Activated T-cell treated with anti-CD3 and anti-CD28 coated beads, Interleukin-2, amount 50 U/mL, for 72 hours (primary cell): ENCODE measurements around the gene NOC4L. TPM values are rescaled to one million over a fixed set of nuclear protein-coding genes. Genes with fewer than 3 reads are reported as not detected.
"Not testable (repeated sequence)": the region's sequence is repeated elsewhere in the genome, so short reads cannot be mapped to it uniquely, and the experiment has no call there.

Source experiments
- ATAC-seq, 2 donors: fragments of 150-1000 bp; cut with Tn5 transposase; replicated peaks in 1 of 2; 2 replicates each; pipeline ENCODE4 v1.10.0; 2021; ENCODE audit warnings: moderate library complexity in 2 of 2, mild to moderate bottlenecking in 1 of 2
- DNase-seq, 2 donors: peaks; one replicate each; pipeline ENCODE4 v3.0.0; 2021 to 2022; ENCODE audit warnings: mixed read lengths in 1 of 2
- H3K27ac Mint-ChIP-seq: one replicate; pipeline ENCODE4 v1.8.0; 2022; ENCODE audit warnings: mild to moderate bottlenecking, moderate library complexity, mixed read lengths
- H3K27me3 Mint-ChIP-seq: one replicate; pipeline ENCODE4 v1.8.0; 2022; ENCODE audit warnings: low read depth, mixed read lengths
- H3K36me3 Mint-ChIP-seq, 2 donors: one replicate each; pipeline ENCODE4 v1.8.0; 2022; ENCODE audit warnings: mixed read lengths in 2 of 2, mild to moderate bottlenecking in 1 of 2; ENCODE audit not compliant: insufficient read depth in 2 of 2
- H3K4me1 Mint-ChIP-seq: one replicate; pipeline ENCODE4 v1.8.0; 2022; ENCODE audit warnings: low read depth, mixed read lengths
- H3K4me3 Mint-ChIP-seq, 2 donors: one replicate each; pipeline ENCODE4 v1.8.0; 2022; ENCODE audit warnings: mild to moderate bottlenecking in 2 of 2, mixed read lengths in 2 of 2, moderate library complexity in 2 of 2
- H3K9me3 Mint-ChIP-seq, 2 donors: one replicate each; pipeline ENCODE4 v1.8.0; 2022; ENCODE audit warnings: mixed read lengths in 2 of 2
- total RNA-seq, 2 donors: library from RNA; stranded (reverse); gene quantifications; one replicate each; pipeline ENCODE4 v1.2.3, GENCODE V29; 2022

The NOC4L gene
- total RNA-seq, 2 donors from 2014 or later, result 19.4 to 21.2 TPM

DNA sequence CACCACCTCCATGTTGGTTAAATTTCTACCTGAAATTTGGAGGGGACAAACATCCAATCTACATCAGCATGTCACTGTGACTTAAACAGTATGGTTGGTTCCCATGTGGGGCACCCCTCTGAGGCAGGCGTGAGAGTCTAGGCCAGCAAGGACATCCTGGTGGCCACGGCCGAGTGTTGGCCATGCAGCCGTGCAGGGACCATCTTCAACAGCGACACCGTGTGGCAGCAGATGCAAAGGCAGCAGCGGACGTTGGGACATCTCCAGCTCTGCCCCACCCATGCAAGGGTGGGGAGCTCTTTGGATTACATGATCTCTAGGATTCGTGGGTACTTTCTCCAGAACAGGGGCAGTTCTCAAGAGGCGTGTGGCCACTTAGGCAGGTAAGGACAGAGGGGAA is 49.8 kb downstream of the NOC4L start:
- no peaks in the 10 kb centered on the region for H3K27me3 Mint-ChIP-seq
- DNase-seq (peak; percentile 30 to 35), ATAC-seq (no peak)
- peaks cover 13% of the 10 kb centered on the region for H3K4me1 Mint-ChIP-seq
- no peak overlapping the region for H3K27ac Mint-ChIP-seq
- peaks cover 4 to 9% of the 10 kb centered on the region in 2 donors for H3K9me3 Mint-ChIP-seq
- no peak overlapping the region for H3K4me3 Mint-ChIP-seq
- H3K36me3 Mint-ChIP-seq, result peaks cover 3 to 9% of the 10 kb centered on the region in 2 donors

DNA sequence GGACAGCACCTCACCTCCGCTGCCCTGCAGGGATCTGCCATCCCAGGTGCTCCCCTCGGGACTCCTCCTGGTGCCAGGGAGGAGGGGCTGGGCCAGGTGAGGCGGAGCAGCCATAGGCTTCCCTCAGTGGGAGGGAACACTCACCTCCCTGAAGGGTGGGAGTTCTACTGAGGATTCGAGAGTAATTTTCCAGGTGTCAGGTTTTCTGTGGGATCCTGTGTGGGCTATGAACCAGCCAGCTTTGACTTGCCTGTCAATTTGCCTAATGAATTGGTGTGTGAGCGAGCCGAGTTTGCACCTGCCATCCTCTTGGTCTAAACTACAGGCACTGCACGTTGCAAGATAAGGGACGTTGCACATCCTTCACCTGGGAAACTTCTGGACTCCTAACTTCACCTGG is 50.3 kb downstream of the NOC4L start:
- H3K27ac Mint-ChIP-seq, result no peak overlapping the region
- peaks cover 9% of the 10 kb centered on the region for H3K4me1 Mint-ChIP-seq
- H3K9me3 Mint-ChIP-seq, result peaks cover 4 to 9% of the 10 kb centered on the region in 2 donors
- H3K4me3 Mint-ChIP-seq, result no peak overlapping the region
- H3K36me3 Mint-ChIP-seq, result peaks cover 3 to 9% of the 10 kb centered on the region in 2 donors
- ATAC-seq (no peak), DNase-seq (no peak)
- no peaks in the 10 kb centered on the region for H3K27me3 Mint-ChIP-seq

- H3K27me3 Mint-ChIP-seq, DNase-seq, ATAC-seq, H3K36me3 Mint-ChIP-seq, H3K27ac Mint-ChIP-seq, H3K4me3 Mint-ChIP-seq, H3K4me1 Mint-ChIP-seq, H3K9me3 Mint-ChIP-seq: not testable (repeated sequence)
These were observed 51.0 kb downstream of the NOC4L start for GRCh38 chr12:132195242-132195641.

DNA sequence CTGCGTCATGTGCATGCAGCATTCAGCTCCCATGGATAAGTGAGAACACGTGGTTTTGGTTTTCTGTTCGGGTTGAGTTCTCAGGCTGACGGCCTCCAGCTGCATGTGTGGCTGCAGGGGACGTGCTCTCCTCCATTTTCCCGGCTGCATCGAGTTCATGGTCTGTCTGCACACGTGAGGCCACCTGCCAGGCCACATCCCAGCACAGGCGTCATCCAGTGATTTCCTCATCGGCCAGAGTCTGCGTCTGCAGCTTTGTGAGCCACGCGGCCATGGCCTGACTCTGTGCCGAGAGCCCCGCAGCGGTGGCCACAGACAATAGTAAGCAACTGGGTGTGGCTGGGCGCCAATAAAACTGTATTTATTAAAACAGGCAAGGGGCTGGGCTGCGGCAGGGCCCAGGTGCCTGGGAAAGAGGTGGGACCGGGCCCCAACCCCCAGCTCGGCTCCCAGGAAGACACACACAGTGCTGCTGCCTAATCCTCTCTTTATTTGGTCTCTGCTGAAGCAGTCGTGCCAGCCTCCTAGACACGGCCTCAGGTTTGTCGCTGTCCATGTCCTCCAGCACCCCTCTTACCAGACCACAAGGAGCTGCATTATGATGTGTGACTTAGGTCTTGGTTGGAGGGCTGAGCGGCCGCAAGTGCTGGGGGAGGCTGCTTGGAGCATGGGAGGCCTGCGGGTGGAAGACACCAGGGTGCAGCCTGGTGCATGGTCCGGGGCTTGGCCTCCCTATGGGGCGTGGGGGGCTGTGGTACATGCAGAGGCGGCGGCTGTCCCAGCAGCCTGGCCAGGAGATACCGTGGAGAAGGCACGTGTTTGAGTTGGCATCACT is 52.0 kb downstream of the NOC4L start:
- no peaks in the 10 kb centered on the region for H3K4me1 Mint-ChIP-seq
- DNase-seq (no peak), ATAC-seq (no peak)
- peaks cover 3 to 9% of the 10 kb centered on the region in 2 donors for H3K36me3 Mint-ChIP-seq
- no peaks in the 10 kb centered on the region for H3K27me3 Mint-ChIP-seq
- no peak overlapping the region for H3K4me3 Mint-ChIP-seq
- no peak overlapping the region for H3K27ac Mint-ChIP-seq
- H3K9me3 Mint-ChIP-seq, result peaks cover 4 to 9% of the 10 kb centered on the region in 2 donors

DNA sequence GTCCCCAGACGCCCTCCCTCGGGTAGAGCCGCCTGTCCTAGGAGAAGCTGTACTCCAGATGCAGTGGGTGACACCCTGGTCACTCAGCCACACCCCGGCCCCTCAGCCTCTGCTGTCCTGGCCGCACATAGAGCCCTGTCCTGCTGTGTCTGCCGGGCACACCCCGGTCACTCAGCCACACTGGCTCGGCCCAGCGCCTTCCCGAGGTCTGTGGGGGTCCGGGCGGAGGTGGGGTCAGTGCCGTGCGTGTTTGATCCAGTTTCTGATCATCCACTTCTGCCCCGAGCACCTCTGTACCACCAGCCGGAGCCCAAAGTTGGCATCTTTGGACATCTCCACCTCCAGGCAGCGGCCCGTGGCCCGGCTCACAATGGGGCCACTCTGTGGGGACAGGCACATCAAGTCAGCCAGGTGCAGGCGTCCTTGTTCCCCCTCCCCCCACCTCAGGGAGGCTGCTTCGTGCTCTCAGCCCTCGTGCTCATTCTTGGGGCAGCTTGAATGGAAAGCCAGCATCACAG is 52.7 kb downstream of the NOC4L start:
- Mint-ChIP-seq H3K4me3 (no peak overlapping the region), H3K36me3 (peaks cover 3 to 9% of the 10 kb centered on the region in 2 donors), H3K9me3 (peaks cover 4 to 9% of the 10 kb centered on the region in 2 donors), H3K27ac (no peak overlapping the region), H3K4me1 (no peaks in the 10 kb centered on the region), H3K27me3 (no peaks in the 10 kb centered on the region)
- no peak for DNase-seq
- ATAC-seq, result no peak

GRCh38 chr12:132197581-132198354 is 53.5 kb downstream of the NOC4L start:
- Mint-ChIP-seq H3K27me3 (no peaks in the 10 kb centered on the region), H3K27ac (no peak overlapping the region), H3K36me3 (peaks cover 3 to 9% of the 10 kb centered on the region in 2 donors), H3K4me1 (no peaks in the 10 kb centered on the region), H3K4me3 (no peak overlapping the region), H3K9me3 (peaks cover 4 to 9% of the 10 kb centered on the region in 2 donors)
- ATAC-seq (no peak), DNase-seq (no peak)

DNA sequence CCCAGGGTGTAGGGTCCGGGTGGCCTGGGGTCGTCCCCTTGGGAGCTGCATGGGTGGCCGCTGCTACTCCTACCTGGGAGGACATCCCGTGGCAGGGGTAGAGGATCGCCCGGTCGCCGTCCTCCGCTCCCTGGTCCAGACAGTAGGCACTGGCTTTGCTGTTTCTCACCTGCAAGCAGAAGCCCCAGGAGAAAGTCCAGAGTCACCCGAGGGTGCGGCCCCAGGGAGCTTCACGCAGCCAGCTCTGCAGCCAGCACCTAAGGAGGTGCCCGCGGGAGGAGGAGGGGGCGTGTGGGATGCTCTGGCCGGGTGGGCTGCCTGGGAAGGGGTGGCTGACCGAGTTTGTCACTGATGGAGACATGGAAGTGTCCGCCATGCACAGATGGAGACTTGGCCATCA is 54.8 kb downstream of the NOC4L start:
- no peak for ATAC-seq
- peaks cover 2 to 3% of the 10 kb centered on the region in 2 donors for H3K9me3 Mint-ChIP-seq

DNA sequence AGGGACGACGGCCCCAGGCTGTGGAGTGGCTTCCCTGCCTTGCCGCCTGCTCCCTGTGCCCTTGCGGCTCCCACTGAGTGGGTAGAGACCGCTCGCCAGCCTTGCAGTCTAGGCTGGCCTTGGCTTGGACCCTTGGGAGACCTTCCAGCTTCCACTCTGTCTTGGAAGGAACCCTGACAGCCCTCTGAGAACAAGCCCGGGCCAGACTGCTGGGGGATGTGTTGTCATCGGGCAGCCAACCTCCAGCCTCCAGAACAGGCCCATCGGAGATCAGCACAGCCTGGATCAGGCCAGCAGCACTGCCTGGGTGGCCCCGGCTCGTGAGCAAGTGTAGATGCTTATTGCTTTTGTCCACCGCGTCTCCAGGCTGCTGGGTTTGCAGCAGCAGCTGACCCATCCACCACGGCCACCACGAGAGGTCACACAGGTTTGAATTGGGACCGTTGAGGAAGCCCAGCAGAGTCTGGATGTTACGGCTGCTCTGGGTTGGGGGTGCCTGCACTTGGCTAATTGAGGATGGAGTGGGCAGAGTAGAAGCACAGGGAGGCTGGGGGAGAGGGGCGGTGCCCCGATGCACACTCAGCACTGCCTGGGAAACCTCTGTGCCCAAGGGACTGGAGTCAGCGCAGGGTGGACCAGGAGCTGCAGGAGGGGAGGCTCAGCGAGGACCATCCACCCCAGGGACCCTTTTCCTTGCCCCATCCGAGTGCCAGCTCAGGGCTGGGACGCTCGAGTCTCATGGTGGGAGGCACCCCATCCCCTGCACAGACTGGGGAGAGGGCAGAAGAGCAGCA is 55.5 kb downstream of the NOC4L start:
- Mint-ChIP-seq H3K4me1 (no peaks in the 10 kb centered on the region), H3K36me3 (no peaks in the 10 kb centered on the region), H3K27ac (no peak overlapping the region), H3K27me3 (peaks cover 9% of the 10 kb centered on the region), H3K4me3 (no peak overlapping the region), H3K9me3 (no peaks in the 10 kb centered on the region)
- no peak for ATAC-seq
- no peak for DNase-seq

More for the DNA sequence above, 54.8 kb downstream of the NOC4L start:
- H3K27ac Mint-ChIP-seq, result no peak overlapping the region
- no peaks in the 10 kb centered on the region for H3K4me1 Mint-ChIP-seq
- H3K27me3 Mint-ChIP-seq, result peaks cover 3% of the 10 kb centered on the region
- H3K4me3 Mint-ChIP-seq, result no peak overlapping the region
- DNase-seq, result no peak
- H3K36me3 Mint-ChIP-seq, result peaks cover 0 to 2% of the 10 kb centered on the region in 2 donors

- no peak overlapping the region for H3K4me3 Mint-ChIP-seq
- DNase-seq, result no peak
- peaks cover 12% of the 10 kb centered on the region for H3K27me3 Mint-ChIP-seq
- no peaks in the 10 kb centered on the region for H3K4me1 Mint-ChIP-seq
- H3K27ac Mint-ChIP-seq, result no peak overlapping the region
- no peak for ATAC-seq
- H3K36me3 Mint-ChIP-seq, result no peaks in the 10 kb centered on the region
- no peaks in the 10 kb centered on the region for H3K9me3 Mint-ChIP-seq
These were observed 56.5 kb downstream of the NOC4L start for GRCh38 chr12:132200800-132201199.

DNA sequence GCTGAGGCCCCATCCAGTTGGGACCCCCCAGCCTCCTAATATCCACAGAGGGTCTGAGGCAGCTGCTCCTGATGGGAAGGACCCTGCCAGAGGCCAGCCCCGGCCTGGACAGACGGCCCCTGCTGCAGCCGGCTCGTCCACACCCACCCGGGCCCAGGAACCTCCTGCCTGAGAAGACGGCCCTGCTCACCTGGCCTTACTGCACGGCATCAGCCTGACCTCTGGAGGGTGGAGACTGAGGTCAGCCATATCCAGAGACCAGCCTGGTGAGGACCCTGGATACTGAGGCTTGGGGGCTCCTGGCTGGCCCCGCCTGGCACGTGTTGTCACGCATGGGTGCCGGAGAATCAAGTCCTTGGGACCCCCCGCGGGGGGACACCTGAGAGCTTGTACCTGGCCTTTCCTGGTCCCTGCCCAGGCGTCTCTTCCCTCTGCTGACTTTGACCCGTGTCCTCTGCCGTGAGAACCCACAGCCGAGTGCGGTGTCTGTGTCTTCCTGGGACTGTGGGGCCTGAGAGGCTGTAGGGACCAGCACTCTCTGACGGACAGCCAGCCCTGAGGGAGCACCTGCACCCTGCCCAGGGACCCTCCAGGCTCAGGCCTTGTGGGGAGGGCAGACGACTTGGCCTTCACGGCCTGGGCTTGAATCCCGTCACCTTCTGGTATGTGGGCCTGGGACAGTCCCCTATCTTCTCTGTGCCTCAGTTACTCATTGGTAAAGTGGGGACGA is 57.3 kb downstream of the NOC4L start:
- no peaks in the 10 kb centered on the region for H3K9me3 Mint-ChIP-seq
- ATAC-seq (no peak), DNase-seq (no peak)
- H3K36me3 Mint-ChIP-seq, result no peaks in the 10 kb centered on the region
- no peak overlapping the region for H3K4me3 Mint-ChIP-seq
- H3K4me1 Mint-ChIP-seq, result no peaks in the 10 kb centered on the region
- peaks cover 12% of the 10 kb centered on the region for H3K27me3 Mint-ChIP-seq
- no peak overlapping the region for H3K27ac Mint-ChIP-seq
